ENCODE results near the gene VTI1A. TPM values are rescaled to one million over a fixed set of nuclear protein-coding genes. Genes with fewer than 3 reads are reported as not detected.
A peak's percentile ranks its signal among the peaks of the same experiment; 100 is the strongest.

VTI1A gene
- total and polyA plus RNA-seq, 2 of the 13 experiments (the other 11 are each of a cell fraction or from before 2014, with no cell fraction given), result 11.7 to 32.7 TPM

DNA sequence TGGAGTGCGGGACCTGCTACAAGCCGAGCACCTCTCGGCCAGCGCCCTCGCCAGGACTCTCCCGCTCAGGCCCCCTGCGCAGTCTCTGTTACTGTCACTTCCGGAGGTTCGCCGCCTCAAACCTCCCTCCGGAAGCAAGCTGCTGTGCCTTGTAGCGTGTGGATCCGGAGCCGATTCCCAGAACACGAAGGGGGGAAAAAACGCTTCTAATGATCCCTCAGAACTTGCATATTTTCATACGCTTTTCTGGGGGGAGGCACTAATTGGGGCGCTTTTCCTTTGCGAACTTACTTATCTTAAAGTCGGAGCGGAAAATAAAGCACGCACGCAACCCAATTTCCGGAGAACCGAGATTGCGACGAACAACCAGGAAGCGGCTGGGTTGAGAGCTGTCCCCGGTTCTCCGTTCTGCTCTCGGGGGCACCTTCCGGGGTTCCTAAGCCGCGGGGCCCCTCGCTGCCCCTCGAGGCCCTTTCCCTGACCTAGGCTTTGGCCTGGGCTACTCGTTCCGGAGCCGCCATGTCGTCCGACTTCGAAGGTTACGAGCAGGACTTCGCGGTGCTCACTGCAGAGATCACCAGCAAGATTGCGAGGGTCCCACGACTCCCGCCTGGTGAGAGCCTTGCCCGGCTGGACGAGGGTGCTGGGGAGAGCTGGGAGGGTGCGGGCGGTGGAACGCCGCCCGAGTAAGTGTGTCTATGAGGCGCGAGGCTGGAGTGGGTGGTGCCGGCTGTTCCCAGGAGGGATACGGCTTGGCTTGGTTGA lies at the start of gene VTI1A, which contains the start of gene ZDHHC6 (continued):
- TF ChIP-seq ZNF850 (CRISPR knock-in tag; conservative IDR thresholded peaks at IDR 0.05) (peak; percentile 86; the same call in 1 of the 2 replicates), AHDC1 (CRISPR knock-in tag; IDR thresholded peaks at IDR 0.05; ENCODE audit: borderline replicate concordance) (peak; percentile 68; the same call in 1 of the 2 replicates), ZNF552 (CRISPR knock-in tag; IDR thresholded peaks at IDR 0.05; ENCODE audit: borderline replicate concordance) (peak; percentile 17; the same call in 1 of the 2 replicates), SRY (CRISPR knock-in tag; IDR thresholded peaks at IDR 0.05) (0 out of 2 replicates have a peak, but pooled peaks have one; percentile 61), REXO4 (CRISPR knock-in tag; IDR thresholded peaks at IDR 0.05; ENCODE audit: borderline replicate concordance) (no peak), ZNF879 (CRISPR knock-in tag; IDR thresholded peaks at IDR 0.05) (0 out of 2 replicates have a peak, but pooled peaks have one; percentile 23), POLR2AphosphoS5 (IDR thresholded peaks at IDR 0.05; ENCODE audit: low read depth, low read length) (peak; percentile 69), MED13 (CRISPR knock-in tag; IDR thresholded peaks at IDR 0.05) (no peak), GPBP1L1 (CRISPR knock-in tag; IDR thresholded peaks at IDR 0.05) (no peak), ISL2 (CRISPR knock-in tag; IDR thresholded peaks at IDR 0.05) (no peak), SMYD3 (CRISPR knock-in tag; IDR thresholded peaks at IDR 0.05) (peak; percentile 46; the same call in 1 of the 2 replicates), NR2C2 (CRISPR knock-in tag; IDR thresholded peaks at IDR 0.05; ENCODE audit: borderline replicate concordance) (peak; percentile 82), ZNF317 (CRISPR knock-in tag; IDR thresholded peaks at IDR 0.05) (peak; percentile 48; the same call in 1 of the 2 replicates), KAT8 (CRISPR knock-in tag; IDR thresholded peaks at IDR 0.05) (peak; percentile 94)
- TF ChIP-seq, protein P1, sequence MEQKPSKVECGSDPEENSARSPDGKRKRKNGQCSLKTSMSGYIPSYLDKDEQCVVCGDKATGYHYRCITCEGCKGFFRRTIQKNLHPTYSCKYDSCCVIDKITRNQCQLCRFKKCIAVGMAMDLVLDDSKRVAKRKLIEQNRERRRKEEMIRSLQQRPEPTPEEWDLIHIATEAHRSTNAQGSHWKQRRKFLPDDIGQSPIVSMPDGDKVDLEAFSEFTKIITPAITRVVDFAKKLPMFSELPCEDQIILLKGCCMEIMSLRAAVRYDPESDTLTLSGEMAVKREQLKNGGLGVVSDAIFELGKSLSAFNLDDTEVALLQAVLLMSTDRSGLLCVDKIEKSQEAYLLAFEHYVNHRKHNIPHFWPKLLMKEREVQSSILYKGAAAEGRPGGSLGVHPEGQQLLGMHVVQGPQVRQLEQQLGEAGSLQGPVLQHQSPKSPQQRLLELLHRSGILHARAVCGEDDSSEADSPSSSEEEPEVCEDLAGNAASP (CRISPR knock-in tag; IDR thresholded peaks at IDR 0.05; ENCODE audit: borderline replicate concordance), result 0 out of 2 replicates have a peak, but pooled peaks have one; percentile 23
- TF ChIP-seq, protein P2, sequence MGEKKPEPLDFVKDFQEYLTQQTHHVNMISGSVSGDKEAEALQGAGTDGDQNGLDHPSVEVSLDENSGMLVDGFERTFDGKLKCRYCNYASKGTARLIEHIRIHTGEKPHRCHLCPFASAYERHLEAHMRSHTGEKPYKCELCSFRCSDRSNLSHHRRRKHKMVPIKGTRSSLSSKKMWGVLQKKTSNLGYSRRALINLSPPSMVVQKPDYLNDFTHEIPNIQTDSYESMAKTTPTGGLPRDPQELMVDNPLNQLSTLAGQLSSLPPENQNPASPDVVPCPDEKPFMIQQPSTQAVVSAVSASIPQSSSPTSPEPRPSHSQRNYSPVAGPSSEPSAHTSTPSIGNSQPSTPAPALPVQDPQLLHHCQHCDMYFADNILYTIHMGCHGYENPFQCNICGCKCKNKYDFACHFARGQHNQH (CRISPR knock-in tag; IDR thresholded peaks at IDR 0.05), result 0 out of 2 replicates have a peak, but pooled peaks have one; percentile 18
- TF ChIP-seq, protein P3, sequence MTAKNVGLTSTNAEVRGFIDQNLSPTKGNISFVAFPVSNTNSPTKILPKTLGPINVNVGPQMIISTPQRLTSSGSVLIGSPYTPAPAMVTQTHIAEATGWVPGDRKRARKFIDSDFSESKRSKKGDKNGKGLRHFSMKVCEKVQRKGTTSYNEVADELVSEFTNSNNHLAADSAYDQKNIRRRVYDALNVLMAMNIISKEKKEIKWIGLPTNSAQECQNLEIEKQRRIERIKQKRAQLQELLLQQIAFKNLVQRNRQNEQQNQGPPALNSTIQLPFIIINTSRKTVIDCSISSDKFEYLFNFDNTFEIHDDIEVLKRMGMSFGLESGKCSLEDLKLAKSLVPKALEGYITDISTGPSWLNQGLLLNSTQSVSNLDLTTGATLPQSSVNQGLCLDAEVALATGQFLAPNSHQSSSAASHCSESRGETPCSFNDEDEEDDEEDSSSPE (CRISPR knock-in tag; IDR thresholded peaks at IDR 0.05), result peak; percentile 64

All from HepG2 (cell line).